GM12878 (cell line): ENCODE data around the gene CCNA2. TPM values are rescaled to one million over a fixed set of nuclear protein-coding genes. Genes with fewer than 3 reads are reported as not detected.

Experiments used
- ATAC-seq: fragments of 200-7000 bp; cut with Tn5 transposase; 3 replicates; pipeline ENCODE4 v1.9.1; 2020; ENCODE audit warnings: mild to moderate bottlenecking, moderate library complexity
- BruUV-seq: library from RNA; stranded (reverse); fragments of 400-500 nt; replicated peaks from 2 replicates; lab custom pipeline; 2021; lab: Mats Ljungman, UMichigan
- CTCF ChIA-PET: fragments of 300-600 bp; sonication (Branson Sonifier 250); formaldehyde crosslinking; extraction: SDS; loops from one replicate; lab custom pipeline; 2021; ENCODE audit warnings: inconsistent platforms; lab: Yijun Ruan, JAX
- POLR2A ChIA-PET: fragments of 350-600 bp; formaldehyde crosslinking; extraction: SDS; loops from one replicate; lab custom pipeline; 2021; ENCODE audit warnings: inconsistent platforms; lab: Charles Lee
- RAD21 ChIA-PET: fragments of 300-600 bp; sonication (Branson Sonifier 250); formaldehyde crosslinking; loops from one replicate; lab custom pipeline; 2023; ENCODE audit warnings: antibody characterized with exemption; ENCODE audit not compliant: unreplicated experiment; lab: Charles Lee
- SMC1A ChIA-PET: fragments of 300-600 bp; sonication (Branson Sonifier 250); formaldehyde crosslinking; loops from one replicate; lab custom pipeline; 2023; ENCODE audit not compliant: unreplicated experiment, uncharacterized antibody; lab: Charles Lee
- DNase-seq: peaks from one replicate; pipeline ENCODE4 v3.0.0-alpha.2; 2011; ENCODE audit warnings: low read depth, low spot score
- FAIRE-seq: peaks from 3 replicates; lab custom pipeline; 2011; peaks lifted over from hg19 to GRCh38; lab: Jason Lieb, UNC
- H2AFZ ChIP-seq: 2 replicates; pipeline ENCODE4 v1.6.0; 2011; ENCODE audit warnings: low read depth, low read length, control low read depth; ENCODE audit not compliant: control insufficient read depth
- H3K27ac ChIP-seq: 2 replicates; pipeline ENCODE4 v1.5.1; 2011; ENCODE audit warnings: control low read depth; ENCODE audit not compliant: control insufficient read depth, insufficient read depth
- H3K27me3 ChIP-seq, 2 experiments: replicated peaks in 1 of 2; 2 replicates each; pipeline versions ENCODE4 v1.6.0 to v1.6.1; 2011; ENCODE audit warnings: low read length in 1 of 2; ENCODE audit not compliant: control insufficient read depth in 2 of 2, insufficient read depth in 2 of 2
- H3K36me3 ChIP-seq, 2 experiments: 2 replicates each; pipeline ENCODE4 v1.5.1; 2011; ENCODE audit warnings: low read length in 1 of 2; ENCODE audit not compliant: control insufficient read depth in 2 of 2, insufficient read depth in 2 of 2
- H3K4me1 ChIP-seq: 2 replicates; pipeline ENCODE4 v1.6.1; 2011; ENCODE audit warnings: mild to moderate bottlenecking, low read length, moderate library complexity, mixed read lengths; ENCODE audit not compliant: control insufficient read depth, insufficient read depth
- H3K4me2 ChIP-seq: 2 replicates; pipeline ENCODE4 v1.6.0; 2011; ENCODE audit warnings: control low read depth; ENCODE audit not compliant: control insufficient read depth, insufficient read depth
- H3K4me3 ChIP-seq: fragments of 200-600 bp; sonication (generic); 2 replicates; pipeline ENCODE4 v1.5.1; 2016
- H3K79me2 ChIP-seq: 2 replicates; pipeline ENCODE4 v1.6.0; 2011; ENCODE audit warnings: low read length; ENCODE audit not compliant: control insufficient read depth, insufficient read depth
- H3K9ac ChIP-seq: 2 replicates; pipeline ENCODE4 v1.8.0; 2011; ENCODE audit warnings: low read length, control low read depth, mixed read lengths; ENCODE audit not compliant: control insufficient read depth, insufficient read depth
- H3K9me3 ChIP-seq: replicated peaks from 3 replicates; pipeline ENCODE4 v1.5.1; 2011; ENCODE audit warnings: mild to moderate bottlenecking, low read length; ENCODE audit not compliant: control insufficient read depth, insufficient read depth
- H4K20me1 ChIP-seq: 2 replicates; pipeline ENCODE4 v1.6.0; 2011; ENCODE audit not compliant: control insufficient read depth, insufficient read depth
- CEBPB ChIP-seq, 2 experiments: fragments of 150-350 bp in 1 of 2; IDR thresholded peaks; 2 replicates each; pipeline ENCODE4 v1.6.1; 2012 to 2014; ENCODE audit warnings: low read depth in 2 of 2, low read length in 2 of 2, borderline replicate concordance in 1 of 2, inconsistent platforms in 1 of 2
- CREM ChIP-seq: IDR thresholded peaks from 2 replicates; pipeline ENCODE4 v1.6.1; 2014; ENCODE audit warnings: antibody characterized with exemption, low read depth
- CUX1 ChIP-seq: IDR thresholded peaks from 2 replicates; pipeline ENCODE4 v1.6.1; 2012; ENCODE audit warnings: improper control_type of control experiment, low read depth, low read length; ENCODE audit not compliant: insufficient replicate concordance
- POLR2A ChIP-seq: IDR thresholded peaks from 2 replicates; pipeline ENCODE4 v1.6.1; 2011; ENCODE audit warnings: low read depth, mild to moderate bottlenecking, low read length
- RAD51 ChIP-seq: fragments of 450-650 bp; IDR thresholded peaks from 2 replicates; pipeline ENCODE4 v1.6.1; 2016; ENCODE audit warnings: moderate library complexity, mild to moderate bottlenecking, inconsistent platforms
- SIN3A ChIP-seq: IDR thresholded peaks from 2 replicates; pipeline ENCODE4 v1.6.1; 2012; ENCODE audit warnings: low read depth, low read length, improper control_type of control experiment
- SRF ChIP-seq, 2 experiments: IDR thresholded peaks; 2 replicates each; pipeline ENCODE4 v1.6.1; 2011; ENCODE audit warnings: low read depth in 2 of 2, low read length in 2 of 2, mild to moderate bottlenecking in 1 of 2, moderate library complexity in 1 of 2
- TAF1 ChIP-seq: IDR thresholded peaks from 2 replicates; pipeline ENCODE4 v1.6.1; 2011; ENCODE audit warnings: mild to moderate bottlenecking, low read depth, low read length, borderline replicate concordance
- TBL1XR1 ChIP-seq: IDR thresholded peaks from 2 replicates; pipeline ENCODE4 v1.6.1; 2012; ENCODE audit warnings: low read depth, low read length, improper control_type of control experiment
- WGBS: methylation state at CpG from one replicate; pipeline ENCODE4 v1.1.6; 2016; ENCODE audit warnings: low lambda C conversion rate; ENCODE audit not compliant: insufficient replicate concordance, insufficient coverage; ENCODE audit errors: missing lambda C conversion rate; 5-methylcytosine and 5-hydroxymethylcytosine counted together
- in situ Hi-C: fragments of 300-500 bp; cut with MboI; formaldehyde crosslinking; loops from 9 replicates; pipeline ENCODE4 v1.14.3; 2018; ENCODE audit warnings: mixed read lengths
- intact Hi-C: fragments of 100-400 bp; cut with micrococcal nuclease; formaldehyde crosslinking; loops from one replicate; pipeline ENCODE4 v1.14.2; 2022; ENCODE audit not compliant: unreplicated experiment
- polyA plus RNA-seq, 11 experiments: library from polyadenylated mRNA; depleted of rRNA in 4 of 11; unstranded in 6 of 11; stranded (reverse) in 5 of 11; fragments of >200 nt; fragmentation: Nextera tagmentation in 4 of 11; fragmentation: Illumina TruSeq in 1 of 11; extraction: Ambion mirVana in 4 of 11; extraction: Trizol in 1 of 11; gene quantifications; 1 replicate in 1 of 11; 2 replicates in 10 of 11; pipeline versions ENCODE4 v1.2.1 to v1.2.3, GENCODE V29; 2011 to 2016; ENCODE audit warnings: inconsistent platforms in 2 of 11, missing spikeins in 2 of 11, low read depth in 1 of 11
- total RNA-seq, 4 experiments: library from RNA; depleted of rRNA in 3 of 4; stranded (reverse); fragments of >200 nt in 3 of 4; fragmentation: Illumina TruSeq in 1 of 4; extraction: Trizol in 1 of 4; gene quantifications; 2 replicates each; pipeline versions ENCODE4 v1.2.1 to v1.2.3, GENCODE V29; 2013 to 2021
- TF ChIP-seq, protein P1 (sequence below): IDR thresholded peaks from 2 replicates; pipeline ENCODE4 v1.6.1; 2012; ENCODE audit warnings: low read length, inconsistent platforms

CCNA2 gene
- total and polyA plus RNA-seq, 10 of the 15 experiments (the other 5 are each of a cell fraction or from before 2014, with no cell fraction given) = 21.8 to 153 (median 94.5) TPM

- 0 out of 2 replicates have a peak, but pooled peaks have one; percentile 27 for TF ChIP-seq POLR2A
- TF ChIP-seq TAF1 = no peak
- H2AFZ ChIP-seq = no peak overlapping the region
- H3K79me2 ChIP-seq = peaks cover 40% of the 10 kb centered on the region
- RAD21 ChIA-PET = no interaction called here
- no peak for ATAC-seq
- no TSS peak for BruUV-seq
- 0 out of 2 replicates have a peak overlapping the region, but pooled peaks have one; percentile 5 for H3K4me3 ChIP-seq
- 8% methylated on average over 1 of the region's 1 CpG for WGBS
- no peak overlapping the region for H3K27ac ChIP-seq
- H3K36me3 ChIP-seq = peaks cover 1 to 21% of the 10 kb centered on the region in 2 experiments
- no peak for DNase-seq
- peak overlapping the region; percentile 22; the same call in 1 of the 2 replicates for H3K4me2 ChIP-seq
- no peak overlapping the region for H3K9ac ChIP-seq
- intact Hi-C loops = no loop called here
- CTCF ChIA-PET = interaction anchor here (0.6 to 1.4 kb wide), 2 partner anchors 16 to 35 kb away, joined by 3 to 6 read pairs; partner anchors contain the start of gene EXOSC9
- no peaks in the 10 kb centered on the region for H3K27me3 ChIP-seq
- in situ Hi-C loops = no loop called here
- POLR2A ChIA-PET = interaction anchor here (1.0 to 1.3 kb wide), 3 partner anchors 9 to 17 kb away, joined by 3 to 5 read pairs (median 3); partner anchors contain the start of gene EXOSC9
- H3K9me3 ChIP-seq = no peaks in the 10 kb centered on the region
- FAIRE-seq = no peak
- SMC1A ChIA-PET = interaction anchor here (0.6 to 1.7 kb wide), 4 partner anchors 11 to 520 kb away, joined by 3 to 5 read pairs (median 3); no protein-coding TSS in a partner anchor
- no peaks in the 10 kb centered on the region for H3K4me1 ChIP-seq
- no peaks in the 10 kb centered on the region for H4K20me1 ChIP-seq
These were observed 6.0 kb downstream of the CCNA2 start for GRCh38 chr4:121817701-121818100.

DNA sequence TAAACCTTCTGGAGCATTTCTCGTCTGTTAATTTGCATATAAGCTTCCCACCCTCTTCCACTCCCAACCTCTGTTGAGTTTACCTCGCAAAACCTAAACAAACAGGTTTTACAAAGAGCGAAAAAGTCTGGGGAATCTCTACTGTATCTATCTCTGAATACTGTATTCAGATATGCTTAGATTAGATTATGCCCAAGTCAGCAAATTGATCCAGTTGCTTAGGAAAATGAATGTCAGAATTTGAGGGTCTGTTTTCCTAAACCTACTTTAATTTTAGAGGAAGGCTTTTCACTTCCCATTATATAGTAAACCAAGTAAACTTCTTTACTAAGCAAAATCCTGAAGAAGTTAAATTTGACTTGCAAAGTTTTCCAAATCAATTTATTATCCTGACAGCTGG lies 6.7 kb downstream of the CCNA2 start:
- Histone ChIP-seq H3K4me3 (no peak overlapping the region), H4K20me1 (no peaks in the 10 kb centered on the region), H3K27me3 (no peaks in the 10 kb centered on the region), H3K4me2 (no peak overlapping the region), H3K79me2 (peaks cover 33% of the 10 kb centered on the region), H3K36me3 (peaks cover 1 to 27% of the 10 kb centered on the region in 2 experiments), H3K27ac (no peak overlapping the region), H3K9me3 (no peaks in the 10 kb centered on the region), H2AFZ (no peak overlapping the region), H3K9ac (no peak overlapping the region), H3K4me1 (no peaks in the 10 kb centered on the region)
- WGBS = 81% methylated on average over 3 of the region's 3 CpGs
- BruUV-seq = TSS peak; percentile 6
- POLR2A ChIA-PET = interaction anchor here (0.8 kb wide), 1 partner anchor 10 kb away, joined by 3 read pairs; no protein-coding TSS in a partner anchor
- SMC1A ChIA-PET = interaction anchor here (0.8 to 1.7 kb wide), 7 partner anchors 11 to 40 kb away, joined by 3 to 5 read pairs (median 3); no protein-coding TSS in a partner anchor
- CTCF ChIA-PET = interaction anchor here (0.8 to 2.0 kb wide), 2 partner anchors 8 to 10 kb away, joined by 3 to 6 read pairs; no protein-coding TSS in a partner anchor
- RAD21 ChIA-PET = no interaction called here
- in situ Hi-C loops (no loop called here), intact Hi-C loops (no loop called here)
- DNase-seq = no peak
- ATAC-seq = no peak
- FAIRE-seq = no peak
- TF ChIP-seq RAD51 (no peak), CEBPB (IDR thresholded peaks at IDR 0.05; ENCODE audit: borderline replicate concordance in 1 of 2, low read depth in 2 of 2, low read length in 2 of 2) (no peak), CUX1 (no peak), CREM (no peak), SIN3A (no peak), TBL1XR1 (no peak), SRF (IDR thresholded peaks at IDR 0.05; ENCODE audit: low read depth in 2 of 2, low read length in 2 of 2) (no peak)
- TF ChIP-seq, protein P1, sequence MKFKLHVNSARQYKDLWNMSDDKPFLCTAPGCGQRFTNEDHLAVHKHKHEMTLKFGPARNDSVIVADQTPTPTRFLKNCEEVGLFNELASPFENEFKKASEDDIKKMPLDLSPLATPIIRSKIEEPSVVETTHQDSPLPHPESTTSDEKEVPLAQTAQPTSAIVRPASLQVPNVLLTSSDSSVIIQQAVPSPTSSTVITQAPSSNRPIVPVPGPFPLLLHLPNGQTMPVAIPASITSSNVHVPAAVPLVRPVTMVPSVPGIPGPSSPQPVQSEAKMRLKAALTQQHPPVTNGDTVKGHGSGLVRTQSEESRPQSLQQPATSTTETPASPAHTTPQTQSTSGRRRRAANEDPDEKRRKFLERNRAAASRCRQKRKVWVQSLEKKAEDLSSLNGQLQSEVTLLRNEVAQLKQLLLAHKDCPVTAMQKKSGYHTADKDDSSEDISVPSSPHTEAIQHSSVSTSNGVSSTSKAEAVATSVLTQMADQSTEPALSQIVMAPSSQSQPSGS = no peak
